Frontal cortex (tissue), 4 donors: ENCODE results near the gene MGAT1. TPM values are rescaled to one million over a fixed set of nuclear protein-coding genes. Genes with fewer than 3 reads are reported as not detected.
"Not testable (repeated sequence)": the region's sequence is repeated elsewhere in the genome, so short reads cannot be mapped to it uniquely, and the experiment has no call there.

Experiments used
- DNase-seq, 2 donors: peaks; one replicate each; pipeline ENCODE4 v3.0.0; 2012; ENCODE audit warnings: low spot score in 2 of 2
- FAIRE-seq: peaks from 2 replicates; lab custom pipeline; 2012; peaks lifted over from hg19 to GRCh38; lab: Jason Lieb, UNC
- total RNA-seq: library from RNA; depleted of rRNA; stranded (reverse); fragments of >200 nt; gene quantifications from one replicate; pipeline ENCODE4 v1.2.3, GENCODE V29; 2014
- donor health status: control.
- donor health status: control.
- donor health status: control.

Gene MGAT1
- total RNA-seq, 1 donor from 2014 or later, result 19.6 TPM

- not testable (repeated sequence) for DNase-seq
Measured at GRCh38 chr5:180740953-180741352, 61.7 kb downstream of the MGAT1 start.

DNA sequence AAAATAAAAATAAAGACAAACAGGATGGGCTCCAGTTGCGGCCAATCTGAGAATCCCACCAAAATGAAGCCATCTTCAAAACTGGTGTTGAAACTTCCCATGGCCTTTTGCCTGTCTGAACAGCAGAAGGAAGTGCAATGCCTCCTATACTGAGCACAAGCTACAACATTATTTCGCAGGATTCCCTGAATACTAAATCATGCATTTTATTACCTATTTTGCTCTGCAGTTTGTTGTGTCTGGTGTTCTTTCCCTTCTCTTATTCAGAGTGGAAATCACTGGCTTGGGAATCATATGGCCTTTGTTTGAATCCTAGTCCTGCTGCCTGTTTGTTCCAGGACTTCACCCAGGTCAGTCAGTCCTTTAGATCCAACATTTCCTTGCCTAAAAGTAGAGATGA is 62.6 kb downstream of the MGAT1 start, which contains the start of gene OR2Y1:
OR2Y1 (minus strand) TSS at position 101 of the 400 bp plus-strand sequence; CDS start at position 101, 0 bp downstream.
- DNase-seq (no peak), FAIRE-seq (no peak)

More at GRCh38 chr5:180740953-180741352, 61.7 kb downstream of the MGAT1 start:
- FAIRE-seq, result not testable (repeated sequence)

DNA sequence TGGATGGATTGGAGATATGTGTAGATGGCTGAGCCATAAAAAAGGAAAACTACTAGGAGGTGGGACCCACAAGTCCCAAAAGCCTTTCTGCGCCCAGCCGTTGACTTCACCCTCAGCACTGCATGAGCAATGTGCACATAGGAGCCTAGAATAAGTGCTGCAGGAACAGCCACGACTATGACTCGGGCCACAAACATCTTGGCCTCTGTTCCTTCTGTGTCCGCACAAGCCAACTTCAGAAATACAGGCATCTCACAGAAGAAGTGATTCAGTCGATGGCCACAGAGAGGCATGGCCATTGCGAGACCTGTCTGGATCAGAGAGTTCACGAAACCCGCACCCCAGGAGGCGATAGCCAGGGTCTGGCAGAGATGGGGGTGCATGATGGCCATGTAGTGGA is 63.3 kb downstream of the MGAT1 start:
- no peak for DNase-seq
- no peak for FAIRE-seq

- FAIRE-seq, result no peak
- no peak for DNase-seq
Measured at GRCh38 chr5:180736536-180736935, 66.1 kb downstream of the MGAT1 start.

Other genes with a start within 250 kb of the MGAT1 start
- gene SCGB3A1, start 211.3 kb downstream of the MGAT1 start, total RNA-seq, result not detected
- 1.6 TPM for gene FLT4, start 153.2 kb downstream of the MGAT1 start, total RNA-seq
- not detected for gene OR2Y1, start 62.7 kb downstream of the MGAT1 start, total RNA-seq
- gene ZFP62, start 58.5 kb upstream of the MGAT1 start, total RNA-seq, result 57.5 TPM
- not detected for gene BTNL8, start 96.4 kb upstream of the MGAT1 start, total RNA-seq
- gene BTNL3, start 186.0 kb upstream of the MGAT1 start, total RNA-seq, result not detected
- gene BTNL9, start 237.5 kb upstream of the MGAT1 start, total RNA-seq, result 2.9 TPM